ENCODE measurements around the gene ETS2. TPM values are rescaled to one million over a fixed set of nuclear protein-coding genes. Genes with fewer than 3 reads are reported as not detected.

The ETS2 gene
- total RNA-seq, 1 experiment from 2014 or later, result 35.3 TPM

DNA sequence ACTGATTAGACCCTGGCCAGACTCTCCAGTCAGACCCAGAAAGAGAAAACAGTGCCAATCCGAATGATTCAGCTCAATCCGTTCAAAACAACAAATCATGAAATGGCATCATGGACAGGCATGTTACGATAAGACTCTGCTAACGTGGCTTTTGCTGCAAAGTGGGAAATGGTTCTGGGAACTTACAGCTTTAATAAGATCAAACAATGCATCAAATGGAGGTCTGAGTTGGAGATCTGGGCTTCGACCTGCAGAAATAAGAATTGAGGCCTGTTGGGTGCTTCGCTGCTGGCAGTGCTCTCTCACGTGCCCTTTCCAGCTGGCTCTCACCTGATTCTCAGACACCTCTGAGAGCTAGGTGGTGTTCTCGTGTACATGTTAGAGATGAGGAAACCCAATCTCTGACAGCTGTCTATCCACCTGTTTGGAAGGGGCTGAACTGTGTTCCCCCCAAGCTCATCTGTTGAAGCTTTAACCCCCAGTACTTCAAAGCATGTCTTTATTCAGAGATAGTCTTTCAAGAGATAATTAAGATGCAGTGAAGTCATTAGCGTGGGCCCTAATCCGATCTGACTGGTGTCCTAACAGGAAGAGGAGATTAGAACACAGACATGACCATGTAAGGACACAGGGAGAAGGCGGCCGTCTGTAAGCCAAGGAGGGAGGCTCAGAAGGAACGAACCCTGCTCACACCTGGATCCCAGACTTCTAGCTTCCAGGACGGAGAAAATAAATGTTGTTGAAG lies 45.5 kb upstream of the ETS2 start:
- Mint-ChIP-seq H3K4me3 (no peak overlapping the region), H3K9me3 (peaks cover 0 to 1% of the 10 kb centered on the region in 2 experiments; a peak in 3 of 5 replicates), H3K4me1 (peaks cover 15 to 19% of the 10 kb centered on the region in 2 experiments), H3K27ac (no peak overlapping the region), H3K27me3 (ENCODE audit: low read depth) (peaks cover 74% of the 10 kb centered on the region), H3K36me3 (ENCODE audit: insufficient read depth in 1 of 3, low read depth in 3 of 3) (no peaks in the 10 kb centered on the region)
- Histone ChIP-seq H4K5ac (ENCODE audit: insufficient read length, low read depth, low read length) (no peak overlapping the region), H2AK5ac (ENCODE audit: insufficient read length, low read length) (peak overlapping the region; percentile 50), H3K4me2 (ENCODE audit: insufficient read depth, insufficient read length, low read length) (no peak overlapping the region), H3K79me2 (ENCODE audit: insufficient read depth, low read length) (no peaks in the 10 kb centered on the region), H3T11ph (ENCODE audit: low read length) (peak overlapping the region; percentile 60), H4K20me1 (ENCODE audit: control insufficient read depth, insufficient read depth, insufficient read length) (no peaks in the 10 kb centered on the region), H3K4me1 (ENCODE audit: insufficient read depth, low read length) (no peaks in the 10 kb centered on the region), H3K56ac (ENCODE audit: insufficient read length, low read depth, low read length) (no peak overlapping the region), H2BK15ac (ENCODE audit: low read depth, low read length) (no peak overlapping the region), H3K9ac (ENCODE audit: extremely low read depth, insufficient read length, low read length) (no peak overlapping the region), H3K27me3 (ENCODE audit: insufficient read depth, low read length) (no peaks in the 10 kb centered on the region), H2BK5ac (ENCODE audit: insufficient read length, low read length) (no peak overlapping the region), H3K23ac (ENCODE audit: insufficient read length, low read depth, low read length) (no peak overlapping the region), H2BK20ac (ENCODE audit: low read depth, low read length, poor library complexity, severe bottlenecking) (no peak overlapping the region), H3K23me2 (ENCODE audit: insufficient read length, low read depth, low read length, poor library complexity, severe bottlenecking) (no peaks in the 10 kb centered on the region), H3K18ac (ENCODE audit: insufficient read length, low read depth, low read length) (no peak overlapping the region), H2BK120ac (ENCODE audit: low read depth, low read length, poor library complexity, severe bottlenecking) (peak overlapping the region; percentile 14), H2AFZ (ENCODE audit: low read length) (no peak overlapping the region), H2BK12ac (ENCODE audit: insufficient read length, low read depth, low read length) (no peak overlapping the region), H4K8ac (replicated peaks; ENCODE audit: insufficient read length, low read depth, low read length) (no peak overlapping the region), H3K14ac (ENCODE audit: insufficient read depth, low read length) (no peak overlapping the region), H3K4ac (ENCODE audit: low read depth, low read length) (no peak overlapping the region; the same call in 1 of the 2 replicates), H3K79me1 (ENCODE audit: insufficient read depth, low read depth, low read length, poor library complexity, severe bottlenecking) (no peaks in the 10 kb centered on the region), H4K91ac (ENCODE audit: insufficient read length, low read depth, low read length) (no peak overlapping the region), H3K9me3 (ENCODE audit: control insufficient read depth, low read depth, low read length) (no peaks in the 10 kb centered on the region), H3K27ac (ENCODE audit: insufficient read length, low read depth, low read length) (no peak overlapping the region)
- no peak for DNase-seq
- no CpG with 5 or more reads among the region's 14 CpGs for WGBS (ENCODE audit: extremely low coverage, insufficient read length, low lambda C conversion rate)
- TF ChIP-seq, protein P1, sequence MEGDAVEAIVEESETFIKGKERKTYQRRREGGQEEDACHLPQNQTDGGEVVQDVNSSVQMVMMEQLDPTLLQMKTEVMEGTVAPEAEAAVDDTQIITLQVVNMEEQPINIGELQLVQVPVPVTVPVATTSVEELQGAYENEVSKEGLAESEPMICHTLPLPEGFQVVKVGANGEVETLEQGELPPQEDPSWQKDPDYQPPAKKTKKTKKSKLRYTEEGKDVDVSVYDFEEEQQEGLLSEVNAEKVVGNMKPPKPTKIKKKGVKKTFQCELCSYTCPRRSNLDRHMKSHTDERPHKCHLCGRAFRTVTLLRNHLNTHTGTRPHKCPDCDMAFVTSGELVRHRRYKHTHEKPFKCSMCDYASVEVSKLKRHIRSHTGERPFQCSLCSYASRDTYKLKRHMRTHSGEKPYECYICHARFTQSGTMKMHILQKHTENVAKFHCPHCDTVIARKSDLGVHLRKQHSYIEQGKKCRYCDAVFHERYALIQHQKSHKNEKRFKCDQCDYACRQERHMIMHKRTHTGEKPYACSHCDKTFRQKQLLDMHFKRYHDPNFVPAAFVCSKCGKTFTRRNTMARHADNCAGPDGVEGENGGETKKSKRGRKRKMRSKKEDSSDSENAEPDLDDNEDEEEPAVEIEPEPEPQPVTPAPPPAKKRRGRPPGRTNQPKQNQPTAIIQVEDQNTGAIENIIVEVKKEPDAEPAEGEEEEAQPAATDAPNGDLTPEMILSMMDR (conservative IDR thresholded peaks at IDR 0.05), result no peak

Measured in H9 (cell line).